HCT116 (cell line): ENCODE measurements around the gene IL18BP. TPM values are rescaled to one million over a fixed set of nuclear protein-coding genes. Genes with fewer than 3 reads are reported as not detected.

ENCODE experiments used
- ATAC-seq: fragments of 200-7000 bp; cut with Tn5 transposase; 2 replicates; pipeline ENCODE4 v1.9.1; 2020; ENCODE audit warnings: mild to moderate bottlenecking, moderate library complexity
- BruUV-seq: library from RNA; stranded (reverse); fragments of 400-500 nt; replicated peaks from 2 replicates; lab custom pipeline; 2021; lab: Mats Ljungman, UMichigan
- CTCF ChIA-PET: fragments of 300-600 bp; sonication (Branson Sonifier 250); formaldehyde crosslinking; loops from one replicate; lab custom pipeline; 2021; ENCODE audit warnings: antibody characterized with exemption; lab: Charles Lee
- POLR2A ChIA-PET: fragments of 300-600, 350-600 bp; sonication (Branson Sonifier 250); formaldehyde crosslinking; loops from one replicate; lab custom pipeline; 2021; ENCODE audit warnings: antibody characterized with exemption; lab: Charles Lee
- RAD21 ChIA-PET, 2 experiments: fragments of 300-600 bp; sonication (Branson Sonifier 250); formaldehyde crosslinking; loops; one replicate each; lab custom pipeline; 2023; ENCODE audit warnings: low total read pairs in 2 of 2; ENCODE audit not compliant: uncharacterized antibody in 2 of 2, unreplicated experiment in 2 of 2, low non-redundant PET in 1 of 2; lab: Charles Lee
- DNase-seq: peaks from one replicate; pipeline ENCODE4 v3.0.0-alpha.2; 2010; ENCODE audit warnings: low read depth, low spot score
- H2AFZ ChIP-seq: fragments of 200-600 bp; shearing (Covaris generic), sonication (generic); 2 replicates; pipeline ENCODE4 v1.6.1; 2017; ENCODE audit warnings: low read depth, mixed run types, mixed read lengths, antibody characterized with exemption, low read length; ENCODE audit not compliant: poor library complexity, severe bottlenecking
- H3K27ac ChIP-seq: 2 replicates; pipeline ENCODE4 v1.5.1; 2012; ENCODE audit warnings: low read depth, low read length
- H3K27me3 ChIP-seq: fragments of 200-600 bp; sonication (generic); 2 replicates; pipeline ENCODE4 v1.6.1; 2016; ENCODE audit warnings: mixed run types, low read length, mixed read lengths; ENCODE audit not compliant: insufficient read depth
- H3K36me3 ChIP-seq, 2 experiments: fragments of 200-500 bp in 1 of 2; fragments of 200-600 bp in 1 of 2; sonication (Bioruptor generic) in 1 of 2; sonication (generic) in 1 of 2; 2 replicates each; pipeline versions ENCODE4 v1.5.1 to v1.6.1; 2014 to 2016; ENCODE audit warnings: low read length in 2 of 2, inconsistent platforms in 1 of 2, mixed read lengths in 1 of 2, mixed run types in 1 of 2; ENCODE audit not compliant: insufficient read depth in 2 of 2, control insufficient read depth in 1 of 2
- H3K4me1 ChIP-seq, 2 experiments: fragments of 200-600 bp in 1 of 2; sonication (generic) in 1 of 2; 2 replicates each; pipeline versions ENCODE4 v1.5.1 to v1.6.1; 2012 to 2017; ENCODE audit warnings: low read length in 2 of 2, inconsistent platforms in 1 of 2, mild to moderate bottlenecking in 1 of 2, mixed read lengths in 1 of 2, mixed run types in 1 of 2, moderate library complexity in 1 of 2; ENCODE audit not compliant: insufficient read depth in 2 of 2, control insufficient read depth in 1 of 2
- H3K4me2 ChIP-seq: fragments of 200-600 bp; sonication (generic); 2 replicates; pipeline ENCODE4 v1.6.1; 2017; ENCODE audit warnings: mixed run types, low read length, mixed read lengths
- H3K4me3 ChIP-seq, 2 experiments: fragments of 200-600 bp in 1 of 2; sonication (generic) in 1 of 2; replicated peaks in 1 of 2; 2 replicates each; pipeline ENCODE4 v1.5.1; 2011 to 2016; ENCODE audit warnings: low read length in 2 of 2, control low read depth in 1 of 2, low read depth in 1 of 2, mild to moderate bottlenecking in 1 of 2, mixed read lengths in 1 of 2, mixed run types in 1 of 2
- H3K79me2 ChIP-seq: fragments of 200-600 bp; sonication (generic); 2 replicates; pipeline ENCODE4 v1.6.1; 2017; ENCODE audit warnings: mild to moderate bottlenecking, mixed run types, low read length, moderate library complexity, mixed read lengths; ENCODE audit not compliant: insufficient read depth
- H3K9ac ChIP-seq: fragments of 200-600 bp; sonication (generic); 2 replicates; pipeline ENCODE4 v1.6.1; 2016; ENCODE audit warnings: low read length, mixed read lengths
- H3K9me2 ChIP-seq: fragments of 200-600 bp; sonication (generic), shearing (Covaris generic); 2 replicates; pipeline ENCODE4 v1.6.1; 2017; ENCODE audit warnings: mixed run types, mild to moderate bottlenecking, moderate library complexity; ENCODE audit not compliant: insufficient read depth
- H3K9me3 ChIP-seq, 2 experiments: fragments of 200-500 bp in 1 of 2; fragments of 200-600 bp in 1 of 2; sonication (Bioruptor generic) in 1 of 2; sonication (generic) in 1 of 2; 2 replicates each; pipeline ENCODE4 v1.6.1; 2014 to 2017; ENCODE audit warnings: low read length in 2 of 2, mixed read lengths in 2 of 2, inconsistent platforms in 1 of 2, low read depth in 1 of 2, mild to moderate bottlenecking in 1 of 2, mixed run types in 1 of 2, moderate library complexity in 1 of 2; ENCODE audit not compliant: control insufficient read depth in 1 of 2, insufficient read depth in 1 of 2
- H4K20me1 ChIP-seq: fragments of 200-600 bp; sonication (generic), shearing (Covaris generic); 2 replicates; pipeline ENCODE4 v1.6.1; 2017; ENCODE audit warnings: mixed run types, mild to moderate bottlenecking, moderate library complexity; ENCODE audit not compliant: insufficient read depth
- CBX3 ChIP-seq: IDR thresholded peaks from 2 replicates; pipeline ENCODE4 v1.6.1; 2012; ENCODE audit warnings: low read depth
- CTCF ChIP-seq, 3 experiments: fragments of 200-600 bp in 1 of 3; sonication (generic) in 1 of 3; IDR thresholded peaks in 2 of 3; conservative IDR thresholded peaks in 1 of 3; 2 replicates each; pipeline ENCODE4 v1.5.1; 2012 to 2017; ENCODE audit warnings: low read depth in 2 of 3, low read length in 2 of 3, antibody characterized with exemption in 1 of 3, borderline replicate concordance in 1 of 3, control low read depth in 1 of 3, mild to moderate bottlenecking in 1 of 3, mixed read lengths in 1 of 3, mixed run types in 1 of 3, moderate library complexity in 1 of 3; ENCODE audit not compliant: insufficient read depth in 1 of 3
- EGR1 ChIP-seq: IDR thresholded peaks from 2 replicates; pipeline ENCODE4 v1.6.1; 2012; ENCODE audit warnings: low read depth
- ELF1 ChIP-seq: IDR thresholded peaks from 2 replicates; pipeline ENCODE4 v1.6.1; 2012; ENCODE audit warnings: low read depth, borderline replicate concordance
- EZH2 ChIP-seq: fragments of 200-600 bp; sonication (generic); IDR thresholded peaks from 2 replicates; pipeline ENCODE4 v1.6.1; 2017; ENCODE audit warnings: antibody characterized with exemption, mixed run types
- EZH2phosphoT487 ChIP-seq: fragments of 200-600 bp; IDR thresholded peaks from 2 replicates; pipeline ENCODE4 v1.6.1; 2018; ENCODE audit warnings: antibody characterized with exemption, borderline replicate concordance
- JUND ChIP-seq: IDR thresholded peaks from 2 replicates; pipeline ENCODE4 v1.6.1; 2012
- POLR2A ChIP-seq: IDR thresholded peaks from 2 replicates; pipeline ENCODE4 v1.7.0; 2011; ENCODE audit warnings: borderline replicate concordance; ENCODE audit not compliant: insufficient read depth, insufficient read length; ENCODE audit errors: extremely low read depth
- RAD21 ChIP-seq: IDR thresholded peaks from 2 replicates; pipeline ENCODE4 v1.6.1; 2012; ENCODE audit warnings: low read depth, mild to moderate bottlenecking
- REST ChIP-seq: IDR thresholded peaks from 2 replicates; pipeline ENCODE4 v1.6.1; 2012; ENCODE audit warnings: low read depth
- SP1 ChIP-seq: IDR thresholded peaks from 2 replicates; pipeline ENCODE4 v1.6.1; 2012; ENCODE audit warnings: low read depth
- SRF ChIP-seq: IDR thresholded peaks from 2 replicates; pipeline ENCODE4 v1.6.1; 2012; ENCODE audit warnings: low read depth
- TCF7L2 ChIP-seq: IDR thresholded peaks from 2 replicates; pipeline ENCODE4 v1.7.0; 2011; ENCODE audit warnings: borderline replicate concordance, inconsistent platforms; ENCODE audit not compliant: insufficient read depth, insufficient read length; ENCODE audit errors: extremely low read depth
- ZFX ChIP-seq: fragments of 450-650 bp; IDR thresholded peaks from 2 replicates; pipeline ENCODE4 v1.6.1; 2017
- ZNF274 ChIP-seq: fragments of 200-500 bp; sonication (Bioruptor generic); IDR thresholded peaks from 2 replicates; pipeline ENCODE4 v1.6.1; 2014; ENCODE audit warnings: mild to moderate bottlenecking, low read depth, low read length, inconsistent platforms
- intact Hi-C: fragments of 100-400 bp; cut with micrococcal nuclease; formaldehyde crosslinking; loops from 2 replicates; pipeline ENCODE4 v1.10.0; 2022
- total RNA-seq: library from RNA; stranded (reverse); gene quantifications from one replicate; pipeline ENCODE4 v1.2.1, GENCODE V29; 2021; ENCODE audit not compliant: unreplicated experiment

The IL18BP gene
- total RNA-seq, 1 experiment from 2014 or later, result 9.8 TPM

GRCh38 chr11:71999798-72000197, 1.1 kb downstream of the IL18BP start (continued):
- TF ChIP-seq CTCF (IDR thresholded peaks at IDR 0.05 in 2 of 3, conservative IDR thresholded peaks at IDR 0.05 in 1 of 3; ENCODE audit: borderline replicate concordance in 1 of 3, insufficient read depth in 1 of 3, low read depth in 2 of 3, low read length in 2 of 3) (no peak), CBX3 (no peak), EGR1 (no peak), TCF7L2 (no peak), SRF (no peak), JUND (no peak), ELF1 (no peak), SP1 (no peak), REST (no peak), EZH2 (no peak)

- Histone ChIP-seq H2AFZ (no peak overlapping the region), H3K79me2 (no peaks in the 10 kb centered on the region), H3K36me3 (peaks cover 15 to 18% of the 10 kb centered on the region in 2 experiments; a peak in 3 of 4 replicates), H4K20me1 (no peaks in the 10 kb centered on the region), H3K4me1 (no peaks in the 10 kb centered on the region), H3K27me3 (no peaks in the 10 kb centered on the region), H3K27ac (no peak overlapping the region), H3K9me3 (no peaks in the 10 kb centered on the region), H3K4me2 (no peak overlapping the region), H3K4me3 (no peak overlapping the region), H3K9me2 (no peaks in the 10 kb centered on the region), H3K9ac (no peak overlapping the region)
- BruUV-seq, result no TSS peak
- intact Hi-C loops, result no loop called here
- ChIA-PET POLR2A (no interaction called here), RAD21 (no interaction called here), CTCF (no interaction called here)
- ATAC-seq, result no peak
- no peak for DNase-seq
- no peak for TF ChIP-seq EZH2phosphoT487
- TF ChIP-seq ZFX, result no peak
- TF ChIP-seq ELF1, result no peak
- no peak for TF ChIP-seq EZH2
- TF ChIP-seq ZNF274, result no peak
- TF ChIP-seq REST, result no peak
- TF ChIP-seq POLR2A, result no peak
- TF ChIP-seq SRF, result no peak
- TF ChIP-seq RAD21, result no peak
These were observed 1.6 kb downstream of the IL18BP start for GRCh38 chr11:72000202-72000867.
